Endothelial cell of hepatic sinusoid (primary cell): Measurements from ENCODE around the gene TRIP11.

Experiments used
- in situ Hi-C: cut with HindIII; loops from 2 replicates; pipeline ENCODE4 v1.10.0; 2017; ENCODE audit warnings: low sequenced_read_pairs

The TRIP11 gene

DNA sequence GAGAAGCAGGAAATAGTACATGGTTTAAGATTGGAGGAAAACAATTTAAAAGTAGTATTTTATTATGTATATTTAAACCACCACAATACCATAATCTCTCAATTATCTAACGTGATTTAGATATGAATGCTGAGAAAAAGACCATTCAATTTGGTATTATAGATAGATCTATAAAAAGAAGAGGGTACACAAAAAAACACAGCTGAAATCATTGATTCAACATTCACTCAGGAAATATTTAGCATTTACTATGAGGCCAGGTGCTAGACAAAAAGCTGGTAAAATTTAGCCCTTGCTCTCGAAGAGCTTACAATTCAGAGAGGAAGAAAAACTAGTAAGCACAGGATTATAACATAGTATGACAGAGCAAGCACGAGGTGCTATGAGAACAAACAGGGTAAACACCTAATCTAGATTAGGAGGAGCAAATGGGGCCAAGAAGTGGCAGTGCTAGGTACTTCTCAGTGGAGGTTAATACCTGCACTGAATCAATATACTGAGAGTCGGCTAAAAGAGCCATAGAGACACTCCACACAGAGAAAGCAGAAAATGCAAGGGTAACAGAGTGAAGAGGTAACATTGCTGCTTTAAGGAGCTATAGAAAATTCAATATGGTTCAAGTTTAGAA is 27.6 kb downstream of the TRIP11 start:
- in situ Hi-C loops: no loop called here

DNA sequence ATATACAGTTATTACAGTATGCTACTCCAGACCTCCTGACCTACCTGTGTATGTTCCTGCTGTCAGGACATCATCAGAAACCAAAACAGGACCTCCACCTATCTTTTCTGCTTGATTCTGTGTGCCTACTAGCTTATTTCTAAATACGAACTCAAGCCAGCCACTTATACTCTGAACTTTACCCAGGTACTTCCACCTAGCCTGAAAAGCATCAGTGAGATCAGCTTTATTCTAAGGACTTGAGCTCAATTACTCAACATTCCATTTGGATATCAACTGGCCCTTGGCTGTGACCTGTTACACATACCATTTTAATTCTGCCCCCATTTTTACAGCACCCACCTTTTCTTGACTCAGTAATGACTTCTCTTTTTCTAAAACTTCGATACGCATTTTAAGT is 29.2 kb downstream of the TRIP11 start:
- in situ Hi-C loops: no loop called here

DNA sequence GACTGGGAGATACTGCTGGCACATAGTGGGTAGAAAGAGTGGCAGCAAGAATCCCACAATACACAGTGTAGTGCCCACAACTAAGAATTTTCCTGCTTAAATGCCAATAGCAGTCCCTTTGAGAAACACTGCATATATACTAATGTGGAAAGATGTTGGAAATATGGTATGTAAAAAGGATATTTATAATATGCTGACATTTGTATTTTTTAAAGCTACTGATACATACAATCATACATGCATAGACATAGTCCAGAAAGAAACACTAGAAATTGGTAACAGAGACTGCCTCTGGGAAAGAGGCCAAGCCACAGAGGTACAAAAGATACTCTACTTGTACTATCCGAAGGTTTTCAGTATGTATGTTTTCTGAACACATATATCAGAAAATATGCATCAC is 30.3 kb downstream of the TRIP11 start:
- in situ Hi-C loops: no loop called here

DNA sequence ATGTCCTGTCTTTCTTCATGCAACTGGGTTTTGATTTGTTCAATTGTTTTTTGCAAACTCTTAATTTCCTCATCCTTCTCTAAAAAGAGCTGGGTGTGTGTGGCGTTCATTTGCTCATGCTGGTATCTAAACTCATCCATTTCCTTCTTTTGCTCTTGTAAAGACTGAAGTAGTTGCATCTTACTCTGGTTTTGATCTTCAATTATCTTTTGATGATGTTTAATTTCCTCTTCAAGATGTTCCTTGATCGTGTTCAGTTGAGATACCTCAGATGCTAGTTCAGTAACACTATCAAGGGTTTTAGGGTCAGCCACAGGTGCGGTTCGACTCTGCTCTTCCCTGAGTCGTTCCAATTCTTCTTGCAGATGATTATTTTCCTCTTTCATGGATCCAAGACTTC is 34.8 kb downstream of the TRIP11 start:
- in situ Hi-C loops: no loop called here

DNA sequence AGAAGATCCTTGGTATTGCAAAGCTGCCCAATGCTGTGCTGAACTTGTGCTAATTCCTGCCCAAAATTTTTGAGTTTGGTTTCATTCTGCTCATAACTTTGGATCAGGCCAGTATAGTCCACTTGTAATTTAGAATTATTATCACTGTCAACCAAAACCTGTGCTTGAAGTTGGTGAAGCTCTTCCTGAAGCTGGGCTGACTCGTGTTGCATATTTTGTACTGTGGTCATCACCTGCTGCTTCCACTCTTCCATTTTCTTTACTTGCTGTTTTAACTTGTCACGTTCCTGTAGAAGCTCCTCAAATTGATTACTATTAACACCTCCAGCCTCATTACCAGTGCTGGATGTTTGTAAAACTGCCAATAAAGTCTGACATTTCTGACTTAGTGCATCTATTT is 35.8 kb downstream of the TRIP11 start:
- in situ Hi-C loops: no loop called here

DNA sequence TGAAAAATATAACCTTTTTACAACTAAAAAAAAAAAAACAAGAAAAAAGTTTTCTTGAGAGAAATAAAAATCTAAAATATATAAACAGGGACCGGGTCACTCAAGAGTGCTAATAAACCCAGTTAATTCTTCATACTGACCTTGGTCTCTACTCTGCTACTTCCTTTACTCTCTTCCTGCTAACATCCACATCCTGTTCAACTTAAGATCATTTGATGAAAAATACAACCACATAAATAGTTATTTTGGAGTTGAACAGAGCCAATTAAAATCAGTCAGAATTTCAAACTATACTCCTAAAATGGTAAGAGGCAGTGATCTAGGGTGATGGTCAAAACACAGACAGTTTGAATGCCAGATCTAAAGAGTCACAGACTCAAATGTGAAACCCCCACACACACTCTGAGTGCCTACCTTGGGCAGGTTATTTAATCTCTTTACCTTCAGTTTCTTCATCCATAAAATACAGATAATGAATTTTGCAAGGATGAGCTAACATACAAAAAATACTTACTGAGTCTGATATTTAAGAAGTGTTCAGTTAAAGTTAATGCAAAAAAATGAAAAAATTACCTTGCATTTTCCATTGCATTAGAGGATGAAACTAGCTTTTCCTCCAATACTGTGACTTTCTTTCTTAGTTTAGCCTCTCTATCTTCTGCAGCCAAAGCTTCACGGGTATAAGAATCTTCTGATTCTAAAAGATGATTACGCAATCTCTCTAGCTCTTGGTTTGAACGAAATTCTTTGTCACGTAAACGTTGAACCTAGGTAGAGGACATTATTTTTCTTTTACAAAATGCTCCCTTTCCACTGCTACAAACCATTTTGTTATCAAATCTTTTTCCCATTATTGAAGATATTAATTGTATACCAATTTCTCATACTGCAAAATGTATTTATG is 40.9 kb downstream of the TRIP11 start:
- in situ Hi-C loops: no loop called here

DNA sequence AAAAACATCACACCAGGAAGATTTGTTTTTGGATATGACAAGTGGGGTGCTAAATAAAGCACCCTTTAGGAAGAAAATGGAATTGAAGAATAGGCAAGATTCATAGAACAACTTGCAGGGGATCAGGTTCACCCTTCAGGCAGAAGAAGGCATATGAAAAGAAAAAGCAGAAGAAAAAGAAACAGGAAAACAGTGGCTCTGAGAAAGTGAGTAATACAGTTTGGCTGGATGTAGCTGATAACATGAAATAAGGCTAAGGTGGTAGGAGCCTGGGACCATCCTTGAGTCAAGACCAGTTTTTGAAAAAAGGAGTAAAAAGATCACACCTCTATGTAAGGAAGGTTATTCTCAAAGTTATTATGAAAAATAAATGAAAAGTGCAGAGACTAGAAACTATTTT is 42.4 kb downstream of the TRIP11 start:
- in situ Hi-C loops: no loop called here

DNA sequence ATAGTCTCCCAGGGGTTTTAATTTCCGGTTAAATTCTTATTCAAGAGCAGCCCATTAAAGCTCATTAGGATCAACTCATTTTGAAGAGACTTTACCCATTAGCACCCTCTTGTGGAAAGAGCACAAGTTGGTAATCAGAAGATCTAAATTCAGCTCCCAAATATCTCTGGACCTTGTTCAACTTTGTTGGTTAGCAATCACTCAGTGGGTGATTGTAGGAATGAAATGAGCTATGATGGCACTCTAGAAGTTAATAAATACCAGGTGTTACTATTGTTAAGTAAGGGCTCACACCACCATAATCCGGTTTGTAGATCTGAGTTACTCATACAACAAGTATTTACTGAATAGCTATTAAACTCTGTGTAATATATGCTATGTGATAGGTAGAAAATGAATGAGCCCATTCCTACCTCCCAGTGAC is 42.9 kb downstream of the TRIP11 start:
- in situ Hi-C loops: no loop called here

DNA sequence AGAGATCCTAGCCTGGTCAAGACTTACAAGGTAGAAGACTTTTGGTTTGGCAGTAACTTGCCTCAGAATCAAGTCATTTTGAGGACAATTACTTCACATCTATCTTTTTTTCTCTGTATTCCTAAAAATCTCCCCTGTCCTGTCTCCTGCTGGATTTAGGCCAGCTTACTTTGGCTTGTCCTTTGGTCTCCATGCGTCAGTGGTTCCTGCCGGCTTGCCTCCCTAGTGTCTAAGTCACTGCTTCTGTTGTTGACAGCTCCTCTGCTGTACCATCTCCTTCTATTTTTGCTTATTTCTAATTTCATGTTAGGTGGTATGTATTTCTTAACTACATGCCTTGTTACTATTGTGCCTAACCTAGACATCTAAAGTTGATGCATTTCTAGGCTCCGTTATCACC is 52.7 kb downstream of the TRIP11 start:
- in situ Hi-C loops: no loop called here

DNA sequence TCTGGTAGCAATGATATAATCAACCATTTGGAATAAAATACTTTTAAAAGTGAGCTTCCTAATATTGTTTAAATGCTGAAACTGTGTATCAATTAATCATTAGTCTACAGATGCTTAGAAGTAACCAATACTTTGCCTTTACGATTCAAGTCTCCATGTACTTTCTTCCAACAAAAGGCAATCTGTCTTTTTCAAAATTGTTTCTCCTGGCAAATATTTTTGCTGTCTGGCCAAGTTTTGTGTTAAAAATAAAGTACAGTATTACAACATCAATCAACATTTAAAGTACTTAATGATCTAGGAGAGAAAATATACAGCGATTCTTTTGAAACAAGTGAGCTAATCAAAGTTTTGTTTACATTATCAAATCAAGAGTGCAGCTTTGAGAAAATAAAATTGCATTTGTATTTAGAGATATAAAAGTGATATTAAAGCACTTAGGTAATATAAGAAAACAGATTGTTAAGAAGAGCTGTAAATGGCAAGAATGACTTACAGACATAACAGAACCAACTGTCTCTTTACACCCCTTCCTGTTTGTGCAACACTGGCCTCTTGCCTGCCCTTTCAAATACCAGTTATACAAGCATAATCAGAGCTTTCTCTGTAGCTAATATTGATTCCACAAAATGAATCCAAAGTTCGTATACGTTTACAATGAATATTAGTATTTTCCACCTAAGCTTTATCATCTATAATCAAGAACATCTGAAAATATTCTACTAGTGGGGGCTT is 54.2 kb downstream of the TRIP11 start:
- in situ Hi-C loops: no loop called here

DNA sequence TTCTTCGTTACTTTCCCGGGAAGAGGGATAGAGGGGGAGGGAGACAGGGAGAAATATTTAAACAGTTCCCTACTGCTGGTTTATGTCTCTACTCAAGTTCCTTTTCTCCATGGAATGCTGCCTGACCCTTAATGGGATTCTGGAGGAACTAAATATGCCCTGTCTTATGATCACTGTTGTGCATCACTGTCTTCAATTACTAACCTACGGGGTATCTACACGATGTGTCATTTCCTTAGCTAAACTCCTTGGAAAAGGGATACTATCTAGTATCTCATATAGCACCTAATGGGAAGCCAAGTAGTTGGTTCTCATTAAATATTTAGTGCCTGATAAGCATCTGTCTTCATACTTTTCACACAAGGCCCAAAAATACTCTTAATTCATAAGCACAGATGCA is 54.9 kb downstream of the TRIP11 start:
- in situ Hi-C loops: no loop called here

DNA sequence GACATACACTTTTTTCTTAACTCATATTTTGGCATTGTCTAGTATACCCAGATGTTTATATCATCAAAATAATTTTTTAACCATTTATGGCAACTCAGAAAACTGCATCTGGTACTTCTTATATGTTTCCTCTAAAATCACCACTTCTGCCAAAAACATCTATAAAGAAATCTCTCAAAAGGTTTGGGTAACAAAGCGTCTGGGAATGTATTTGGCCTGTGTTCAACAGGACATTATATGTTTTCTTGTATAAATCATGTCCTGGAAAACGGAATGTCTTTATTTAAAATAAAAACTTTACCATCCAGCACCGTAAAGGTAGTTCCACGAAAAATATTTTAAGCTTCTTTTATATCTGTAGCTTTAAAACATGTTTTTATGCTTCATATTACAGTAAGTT is 56.3 kb downstream of the TRIP11 start:
- in situ Hi-C loops: no loop called here

DNA sequence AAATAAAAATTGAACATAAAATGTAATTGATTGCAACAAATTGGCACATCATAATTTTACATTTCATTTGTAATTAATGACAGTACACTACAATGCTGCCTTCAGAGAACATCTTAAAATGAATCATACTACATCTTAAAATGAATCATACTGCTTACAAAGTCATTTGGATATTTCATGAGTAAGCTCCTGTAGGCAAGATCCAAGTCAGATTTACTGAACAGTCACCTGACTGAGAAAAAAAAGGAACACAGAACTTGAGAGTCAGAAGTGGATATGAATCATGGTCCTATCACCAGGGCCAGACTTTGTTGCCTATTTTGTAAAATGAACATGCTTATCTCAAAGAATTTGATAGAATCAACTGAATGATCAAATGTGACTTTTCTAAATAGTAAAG is 59.7 kb downstream of the TRIP11 start:
- in situ Hi-C loops: no loop called here

DNA sequence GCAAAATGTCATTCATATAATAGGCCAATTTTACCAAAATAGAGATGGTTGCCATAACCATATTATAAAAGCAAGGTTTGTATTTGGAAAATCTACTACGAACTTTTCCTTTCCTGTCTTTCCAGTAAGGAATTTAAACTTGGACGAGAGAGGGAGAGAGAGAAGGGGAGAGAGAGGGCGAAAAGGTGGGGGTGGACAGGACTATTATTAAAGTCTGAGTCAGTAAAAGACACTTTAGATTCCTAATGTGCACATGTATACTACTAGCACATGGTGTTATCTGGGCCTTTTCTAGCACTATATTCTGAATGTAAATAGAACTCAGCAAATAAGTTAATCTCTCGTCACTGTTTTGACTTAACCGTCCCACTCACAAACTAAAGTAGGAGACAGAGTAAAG is 62.0 kb downstream of the TRIP11 start:
- in situ Hi-C loops: no loop called here

DNA sequence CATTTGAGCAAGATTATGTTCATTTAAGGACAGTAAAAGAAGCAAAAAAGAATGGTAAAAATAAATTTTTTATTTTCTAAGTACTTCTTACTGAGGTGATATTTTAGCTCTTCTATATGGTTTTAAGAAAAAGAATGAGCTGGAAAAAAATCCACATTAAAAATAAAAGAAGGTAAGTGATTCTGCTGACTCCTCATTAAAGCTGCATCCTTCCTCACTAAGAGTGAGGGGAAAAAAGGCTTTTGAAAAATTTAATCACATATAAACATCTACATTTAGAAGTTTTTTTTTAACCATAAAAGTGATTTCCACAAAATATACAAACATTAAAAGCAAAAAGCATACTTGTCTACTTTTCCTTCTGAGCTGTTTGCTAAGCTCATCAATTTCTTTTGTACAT is 64.1 kb downstream of the TRIP11 start:
- in situ Hi-C loops: no loop called here

DNA sequence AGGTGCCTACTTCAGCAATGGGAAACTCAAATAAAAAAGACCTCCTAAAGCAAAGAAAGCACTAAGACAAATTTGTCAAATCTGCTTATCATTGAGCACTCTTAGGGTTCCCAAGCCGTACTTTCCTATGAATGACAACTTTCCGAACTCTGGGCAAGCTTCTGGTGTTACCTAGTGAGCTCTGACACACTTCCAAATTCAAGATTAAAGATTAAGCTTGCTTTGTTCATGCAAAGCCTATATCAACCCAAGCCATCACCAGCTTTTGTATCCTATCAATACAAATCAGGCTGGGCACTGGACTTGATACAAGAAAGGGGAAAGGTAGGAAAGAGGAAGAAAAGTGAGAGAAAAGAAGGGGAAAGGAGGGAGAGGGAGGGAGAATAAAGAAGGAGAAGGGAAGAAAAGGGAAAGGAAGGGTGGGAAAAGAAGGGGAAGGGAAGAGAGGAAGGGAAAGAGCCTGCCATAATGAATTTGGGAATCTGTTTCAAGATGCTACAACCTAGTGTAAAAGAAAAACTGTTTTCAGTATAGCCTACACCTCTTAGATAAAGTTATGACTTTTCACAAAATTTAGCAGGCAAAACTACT is 68.6 kb downstream of the TRIP11 start:
- in situ Hi-C loops: no loop called here

DNA sequence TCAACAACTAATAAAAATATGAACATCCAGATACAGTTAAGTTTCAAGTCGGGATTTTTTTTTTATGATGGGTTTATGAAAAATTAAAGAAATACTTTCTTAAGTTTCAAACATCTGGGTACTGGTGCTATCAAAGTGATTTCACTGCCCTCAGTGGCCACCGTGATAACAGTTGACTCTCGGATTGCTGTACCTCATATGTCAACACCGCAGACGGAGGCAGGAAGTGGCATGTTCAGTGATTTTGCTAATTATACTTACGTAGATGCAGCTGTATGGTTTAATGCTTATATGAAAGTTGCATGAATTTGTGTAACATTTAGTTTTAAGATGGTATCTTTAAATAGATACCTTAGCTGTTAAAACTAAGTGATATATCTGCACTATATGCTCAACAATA is 71.6 kb downstream of the TRIP11 start:
- in situ Hi-C loops: no loop called here

DNA sequence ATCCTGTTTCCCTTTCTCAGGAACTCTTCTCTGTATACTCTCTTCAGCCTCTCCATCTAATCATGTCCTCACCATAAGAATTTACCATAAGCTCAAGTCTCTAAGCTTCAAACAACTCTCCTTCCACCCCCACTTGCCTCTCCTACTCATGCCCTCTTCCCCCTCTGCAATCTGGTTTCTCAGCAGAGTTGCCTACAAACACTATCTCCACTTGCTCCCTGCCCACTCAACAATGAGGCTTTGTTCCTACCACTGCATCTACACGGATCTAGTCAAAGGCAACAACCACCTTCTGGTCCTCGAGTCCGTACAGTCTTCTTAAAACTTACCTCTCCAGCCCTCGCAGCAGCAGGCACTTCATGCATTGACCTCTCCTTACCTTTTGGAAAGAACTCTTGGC is 75.1 kb downstream of the TRIP11 start:
- in situ Hi-C loops: no loop called here

DNA sequence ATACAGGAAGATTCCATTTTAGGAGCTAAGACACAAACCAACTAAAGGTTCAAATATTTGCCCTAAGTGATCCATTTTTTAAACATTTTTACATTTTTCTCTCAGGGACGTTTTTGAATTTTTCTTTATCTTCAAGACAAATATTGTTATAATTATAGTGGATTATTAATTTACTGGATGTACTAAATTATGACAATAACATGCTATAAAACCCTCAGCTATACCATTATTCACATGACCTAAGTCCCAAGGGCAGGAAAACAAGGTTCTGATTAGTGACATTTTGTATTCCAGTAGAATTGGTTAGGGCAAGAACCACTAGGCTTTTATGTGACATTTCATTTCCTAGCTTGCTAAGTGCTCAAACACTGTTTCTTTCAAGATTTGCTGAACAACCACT is 75.8 kb downstream of the TRIP11 start:
- in situ Hi-C loops: no loop called here

DNA sequence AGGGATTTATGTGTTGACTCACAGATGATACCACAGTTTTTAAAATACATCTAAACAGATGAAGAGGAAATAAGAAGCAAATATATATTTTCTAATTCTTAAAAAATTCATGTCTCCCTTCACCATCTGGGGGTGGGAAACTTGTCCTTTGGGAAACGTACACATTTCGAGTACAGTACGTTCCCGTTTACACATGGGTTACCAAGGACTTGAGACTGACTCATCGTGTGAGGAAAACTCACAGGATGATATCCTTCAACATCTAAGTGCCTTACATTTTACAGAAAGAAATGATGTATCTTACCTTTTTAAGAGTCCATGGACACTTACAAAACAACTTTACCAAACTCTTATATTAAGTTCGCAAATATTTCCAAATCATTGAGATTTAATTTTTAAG is 76.4 kb downstream of the TRIP11 start:
- in situ Hi-C loops: no loop called here
